T-helper 1 cell (primary cell): ENCODE data around the gene SLC25A22.
A peak's percentile ranks its signal among the peaks of the same experiment; 100 is the strongest.

ENCODE experiments used
- DNase-seq, 5 donors: peaks; one replicate each; pipeline ENCODE4 v3.0.0-alpha.2; 2012 to 2020

The SLC25A22 gene

DNA sequence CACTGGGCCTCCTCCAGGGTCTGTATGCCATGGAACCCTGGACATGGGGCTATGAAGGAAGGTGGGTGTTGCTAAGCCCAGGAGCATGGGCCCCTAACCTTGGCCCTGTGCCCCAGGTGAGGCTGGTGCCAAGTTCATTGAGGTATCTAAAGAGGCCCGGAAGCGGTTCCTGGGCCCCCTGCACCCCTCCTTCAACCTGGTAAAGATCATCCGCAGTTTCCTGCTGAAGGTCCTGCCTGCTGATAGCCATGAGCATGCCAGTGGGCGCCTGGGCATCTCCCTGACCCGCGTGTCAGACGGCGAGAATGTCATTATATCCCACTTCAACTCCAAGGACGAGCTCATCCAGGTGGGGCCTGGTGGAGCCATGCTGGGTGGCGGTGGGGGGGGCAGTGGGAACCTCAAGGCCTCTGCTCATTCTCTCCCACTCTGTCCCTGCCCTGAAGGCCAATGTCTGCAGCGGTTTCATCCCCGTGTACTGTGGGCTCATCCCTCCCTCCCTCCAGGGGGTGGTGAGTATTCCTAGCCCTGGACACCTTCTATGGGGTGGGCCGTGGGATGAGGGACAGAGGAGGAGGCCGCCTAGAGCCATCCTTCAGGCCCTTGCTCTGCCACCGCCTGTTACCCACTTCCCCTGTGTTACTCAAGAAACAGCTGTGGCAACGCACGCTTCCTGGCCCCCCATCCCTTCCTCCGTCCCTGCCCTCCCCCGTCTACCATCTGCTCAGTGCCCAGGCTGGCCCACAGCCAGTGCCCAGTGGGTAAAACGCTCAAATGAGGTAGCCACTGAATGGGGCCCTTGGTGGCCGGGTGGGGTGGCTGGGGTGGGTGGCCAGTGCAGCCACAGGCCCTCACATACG, 23.7 kb upstream of the SLC25A22 start:
- DNase-seq, result no peak

DNA sequence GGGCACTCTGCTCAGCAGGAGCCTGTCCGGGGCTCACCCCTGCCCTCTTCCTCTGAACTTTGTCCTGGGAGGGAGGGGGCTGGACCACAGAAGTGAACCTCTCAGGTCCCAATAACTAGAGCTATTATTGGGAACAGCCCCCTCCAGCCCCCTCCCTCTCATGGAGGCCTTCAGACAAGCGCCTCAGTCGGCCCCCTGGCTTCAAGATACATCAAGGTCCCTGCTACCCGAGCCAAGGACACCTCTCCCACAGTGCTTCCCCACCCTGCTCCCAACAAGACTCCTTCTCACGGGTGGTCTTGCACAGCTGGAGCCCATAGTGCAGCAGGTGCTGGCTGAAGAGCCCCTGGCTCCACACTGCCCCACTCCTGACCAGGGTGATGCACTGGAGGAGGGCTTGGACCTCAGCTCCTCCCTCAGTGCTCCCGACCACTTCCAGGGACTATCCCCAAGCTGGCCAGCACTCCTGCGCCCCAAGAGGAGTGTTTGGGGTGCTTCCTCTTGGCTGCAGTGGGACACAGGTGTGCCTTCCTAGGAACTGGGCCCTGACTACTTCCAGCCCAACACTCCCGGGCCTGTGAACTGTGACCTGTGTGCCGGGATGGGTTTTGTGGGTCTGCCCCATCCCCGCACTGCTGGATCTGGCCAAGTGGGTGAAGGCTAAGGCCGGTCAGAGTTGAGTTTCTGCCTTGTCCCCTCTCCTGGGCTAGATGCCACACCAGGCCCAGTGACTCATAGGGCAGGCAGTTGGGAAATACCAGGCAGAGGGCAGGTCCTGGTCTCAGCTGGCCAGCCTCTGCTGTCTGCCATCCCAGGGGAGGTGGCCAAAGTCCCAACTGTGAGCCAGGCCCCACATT, 22.8 kb upstream of the SLC25A22 start:
- DNase-seq, result no peak

DNA sequence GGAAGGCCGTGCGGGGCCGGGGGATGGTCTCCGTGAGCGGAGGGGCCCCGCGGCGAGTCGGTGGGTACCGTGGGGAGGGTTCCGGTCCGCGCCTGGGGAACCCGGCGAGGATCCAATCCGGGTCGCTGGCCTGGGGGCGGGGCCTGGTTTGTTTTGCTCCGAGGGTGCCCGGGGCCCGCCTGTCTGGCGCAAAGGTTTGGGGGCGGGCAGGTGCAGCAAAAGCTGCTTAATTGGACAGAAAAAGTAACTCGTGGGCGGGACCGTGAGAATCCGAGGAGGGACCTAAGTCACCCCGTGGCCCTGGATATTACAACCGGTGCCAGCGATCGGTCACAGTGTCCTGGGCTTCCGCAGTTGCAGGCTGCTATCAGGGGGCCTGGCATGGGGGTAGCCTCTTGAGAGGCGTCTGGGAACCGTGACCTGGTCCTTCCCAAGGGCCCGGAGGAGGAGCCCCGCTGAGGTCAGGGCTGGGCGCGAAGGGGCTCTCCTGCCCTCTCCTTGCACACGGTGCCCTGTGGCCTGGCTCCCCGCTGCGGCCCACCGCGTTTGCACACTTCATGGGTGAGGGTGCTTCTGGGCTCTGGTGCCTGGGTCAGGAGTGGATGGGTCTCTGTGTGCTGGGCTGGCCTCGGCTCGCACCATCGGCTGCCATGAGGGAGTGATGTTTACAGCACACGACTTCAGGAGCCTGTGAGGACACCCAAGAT, 22.0 kb upstream of the SLC25A22 start:
- peak; percentile 90 to 97 (median 94) for DNase-seq

- DNase-seq, result peak; percentile 87 to 92 (median 90)
These were observed 21.2 kb upstream of the SLC25A22 start for GRCh38 chr11:819129-819931.

- no peak for DNase-seq
These were observed 20.5 kb upstream of the SLC25A22 start, which contains the start of gene PNPLA2 for GRCh38 chr11:818396-819128. Gene PNPLA2 (plus strand): TSS chr11:818914. CDS start chr11:819719, 805 bp downstream.

- no peak for DNase-seq
These were observed 18.3 kb upstream of the SLC25A22 start for GRCh38 chr11:816433-816779.

- no peak for DNase-seq
These were observed 17.8 kb upstream of the SLC25A22 start for GRCh38 chr11:815675-816432.

GRCh38 chr11:813456-814096, 15.5 kb upstream of the SLC25A22 start:
- no peak for DNase-seq

DNA sequence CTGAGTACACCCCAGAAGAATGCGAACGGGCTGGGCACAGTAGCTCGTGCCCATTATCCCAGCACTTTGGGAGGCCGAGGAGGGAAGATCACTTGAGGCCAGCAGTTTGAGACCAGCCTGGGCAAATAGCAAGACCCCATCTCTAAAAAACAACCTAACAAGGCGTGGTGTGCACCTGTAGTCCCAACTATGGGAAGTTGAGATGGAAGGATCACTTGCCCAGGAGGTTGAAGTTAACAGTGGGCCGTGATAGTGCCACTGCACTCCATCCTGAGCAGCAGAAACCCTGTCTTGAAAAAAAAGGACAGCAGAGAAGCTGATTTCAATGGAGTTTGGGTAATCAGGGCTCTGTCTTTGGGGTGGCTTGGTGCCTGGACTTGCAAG, 15.0 kb upstream of the SLC25A22 start:
- no peak for DNase-seq

DNA sequence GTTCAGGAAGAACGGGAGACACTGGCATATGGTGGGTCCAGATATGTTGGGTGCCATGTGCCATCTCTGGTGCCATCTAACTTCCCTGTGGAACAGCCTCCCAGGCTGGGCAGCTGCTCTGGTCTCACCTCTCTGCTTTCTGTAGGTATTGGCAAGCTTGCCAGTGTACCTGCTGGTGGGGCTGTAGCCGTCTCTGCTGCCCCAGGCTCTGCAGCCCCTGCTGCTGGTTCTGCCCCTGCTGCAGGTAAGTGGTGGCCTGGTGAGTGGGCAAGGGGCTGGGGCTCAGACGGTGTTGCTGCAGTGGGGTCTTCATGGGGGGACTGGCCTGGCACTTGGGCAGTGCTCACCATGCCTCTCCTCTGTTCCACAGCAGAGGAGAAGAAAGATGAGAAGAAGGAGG, 14.3 kb upstream of the SLC25A22 start:
- DNase-seq, result no peak

- no peak for DNase-seq
These were observed 13.6 kb upstream of the SLC25A22 start for GRCh38 chr11:811446-812245.

DNA sequence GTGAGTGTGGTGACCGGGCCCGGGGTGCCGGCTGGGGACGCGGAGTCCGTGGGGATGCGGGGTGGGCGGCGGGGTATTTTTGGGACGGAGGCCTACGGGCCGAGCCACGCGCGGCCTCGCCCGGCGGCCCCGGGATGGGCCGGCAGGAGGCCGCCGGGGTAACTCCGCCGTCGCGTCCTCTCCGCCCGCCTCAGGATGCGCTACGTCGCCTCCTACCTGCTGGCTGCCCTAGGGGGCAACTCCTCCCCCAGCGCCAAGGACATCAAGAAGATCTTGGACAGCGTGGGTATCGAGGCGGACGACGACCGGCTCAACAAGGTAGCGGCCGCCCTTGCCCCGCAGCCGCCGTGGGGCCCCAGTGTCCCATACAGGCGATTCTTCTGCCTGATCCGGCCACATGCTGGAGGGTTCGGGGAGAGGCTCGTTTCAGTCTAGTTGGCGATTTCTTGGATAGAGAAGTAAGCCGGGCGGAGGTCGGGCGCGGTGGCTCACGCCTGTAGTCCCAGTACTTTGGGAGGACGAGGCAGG, 12.0 kb upstream of the SLC25A22 start:
- no peak for DNase-seq

DNA sequence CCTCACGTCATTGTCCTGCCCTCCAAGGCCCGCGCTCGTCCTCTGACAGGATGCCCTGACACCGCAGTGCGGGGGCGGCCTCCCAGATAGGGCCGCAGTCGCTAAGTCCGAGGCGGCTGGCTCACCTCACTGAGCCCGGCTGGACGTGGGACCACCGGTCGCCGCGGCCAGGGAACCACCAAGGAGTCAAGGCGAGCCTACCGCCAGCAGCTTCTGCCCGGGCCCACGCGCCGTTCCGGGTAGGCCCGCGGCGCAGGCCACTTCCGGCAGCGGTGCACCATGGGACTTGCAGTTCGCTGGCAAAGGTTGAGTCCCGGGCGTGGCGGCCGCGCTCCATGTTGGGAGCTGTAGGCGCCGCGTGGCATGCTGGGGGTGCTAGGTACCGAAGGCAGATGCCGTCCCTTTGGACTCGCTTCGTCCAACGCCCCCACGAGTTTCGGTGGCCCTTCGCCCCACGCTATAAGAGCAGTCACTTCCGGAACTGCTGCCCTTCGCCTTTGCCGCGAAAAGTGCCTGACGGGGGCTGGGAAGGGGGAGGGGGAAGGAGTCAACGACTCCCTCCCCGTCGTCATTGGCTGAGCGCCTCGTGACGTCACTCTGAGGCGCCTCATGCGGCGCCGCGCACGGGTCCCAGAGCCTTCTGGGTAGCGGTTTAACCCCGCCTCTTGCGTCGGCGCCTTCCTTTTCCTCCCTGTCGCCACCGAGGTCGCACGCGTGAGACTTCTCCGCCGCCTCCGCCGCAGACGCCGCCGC, 11.4 kb upstream of the SLC25A22 start, which contains the start of gene RPLP2:
Gene RPLP2, plus strand, starts transcription at position 681 of the 753 bp plus-strand sequence. CDS start 268 bp downstream, outside the sequence.
- peak; percentile 93 to 98 (median 96) for DNase-seq

- DNase-seq, result peak in 1 of 5 donors; percentile 53
These were observed 10.6 kb upstream of the SLC25A22 start for GRCh38 chr11:808427-809286.

DNA sequence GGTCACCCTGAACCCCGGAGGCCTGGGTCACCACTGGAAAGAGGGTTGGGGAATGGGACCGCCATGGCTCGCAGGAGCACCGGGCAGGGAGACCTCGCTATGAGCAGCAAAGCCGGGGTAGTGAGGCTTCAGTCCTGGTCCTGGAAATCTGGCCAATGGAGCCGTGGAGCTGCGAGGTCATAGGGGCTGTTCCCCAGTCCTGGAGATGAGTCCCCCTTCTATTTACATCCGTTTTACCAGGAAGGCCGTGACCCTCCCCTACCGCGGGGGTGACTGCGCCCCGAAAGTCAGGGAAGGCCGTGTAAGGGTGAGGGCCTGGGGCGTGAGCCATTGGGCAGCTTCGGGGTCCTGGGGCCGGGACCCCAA, 6.5 kb upstream of the SLC25A22 start:
- no peak for DNase-seq

DNA sequence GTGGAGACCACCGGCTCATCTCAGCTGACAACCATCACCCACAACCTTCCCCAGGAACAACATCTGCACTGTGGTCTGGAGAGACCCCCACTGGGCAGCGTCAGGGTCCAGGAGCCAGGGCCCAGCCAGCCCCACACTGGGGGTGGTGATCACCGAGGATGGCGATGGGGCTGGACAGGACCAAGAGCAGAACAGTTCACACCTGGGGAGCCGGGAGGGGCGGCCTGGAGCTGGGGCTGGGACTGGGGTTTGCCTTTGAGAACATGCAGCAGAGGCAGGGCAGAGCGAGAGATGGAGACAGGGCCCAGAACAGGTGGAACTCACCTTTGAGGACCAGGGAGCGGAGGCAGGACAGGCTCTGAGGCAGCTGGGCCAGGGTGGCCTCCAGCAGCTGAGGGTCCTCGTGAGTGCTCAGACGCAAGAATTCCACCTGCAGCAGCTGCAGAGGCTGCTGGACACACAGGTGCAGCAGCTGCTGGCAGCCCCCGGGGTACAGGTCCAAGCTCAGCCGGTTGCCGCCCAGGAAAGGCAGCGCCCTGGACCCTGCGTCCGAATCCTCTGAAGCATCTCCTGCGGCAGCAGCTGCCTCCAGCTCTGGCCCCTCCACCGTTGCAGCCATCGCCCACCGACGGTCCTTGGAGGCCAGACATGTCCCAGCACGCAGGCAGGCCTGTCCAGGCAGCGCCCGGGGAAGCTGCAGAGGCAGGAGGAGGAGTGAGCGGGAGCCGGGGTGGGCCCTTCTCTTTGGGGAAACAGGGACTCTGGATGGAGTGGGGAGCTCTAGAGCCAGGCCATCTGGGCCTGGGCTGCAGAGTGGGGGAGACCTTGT, 5.9 kb upstream of the SLC25A22 start:
- no peak for DNase-seq

DNA sequence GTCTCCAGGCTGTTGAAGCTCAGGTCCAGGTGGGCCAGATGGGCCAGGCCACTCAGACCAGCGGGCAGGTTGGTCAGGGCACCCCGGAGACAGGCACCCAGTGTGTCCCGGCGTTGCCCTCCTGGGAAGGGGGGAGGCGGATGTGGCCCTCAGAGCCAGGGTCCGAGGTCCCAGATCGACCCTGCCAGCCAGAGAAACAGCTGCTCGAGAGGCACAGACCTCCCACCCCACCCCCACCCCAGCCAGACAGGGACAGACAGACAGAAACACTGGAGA, 5.3 kb upstream of the SLC25A22 start:
- no peak for DNase-seq
